Measurements from ENCODE around the gene CAB39.

- no peak for TF ChIP-seq POLR2A (IDR thresholded peaks at IDR 0.05; ENCODE audit: low read length)
- no peak for TF ChIP-seq GATA1 (IDR thresholded peaks at IDR 0.05; ENCODE audit: low read depth, low read length)
These were observed 115.2 kb downstream of the CAB39 start for GRCh38 chr2:230827774-230828271.
